GM12878 (cell line): Measurements from ENCODE around the gene RAC3. TPM values are rescaled to one million over a fixed set of nuclear protein-coding genes. Genes with fewer than 3 reads are reported as not detected.

Source experiments
- ATAC-seq: fragments of 200-7000 bp; cut with Tn5 transposase; 3 replicates; pipeline ENCODE4 v1.9.1; 2020; ENCODE audit warnings: mild to moderate bottlenecking, moderate library complexity
- BruUV-seq: library from RNA; stranded (reverse); fragments of 400-500 nt; replicated peaks from 2 replicates; lab custom pipeline; 2021; lab: Mats Ljungman, UMichigan
- CTCF ChIA-PET: fragments of 300-600 bp; sonication (Branson Sonifier 250); formaldehyde crosslinking; extraction: SDS; loops from one replicate; lab custom pipeline; 2021; ENCODE audit warnings: inconsistent platforms; lab: Yijun Ruan, JAX
- POLR2A ChIA-PET: fragments of 350-600 bp; formaldehyde crosslinking; extraction: SDS; loops from one replicate; lab custom pipeline; 2021; ENCODE audit warnings: inconsistent platforms; lab: Charles Lee
- RAD21 ChIA-PET: fragments of 300-600 bp; sonication (Branson Sonifier 250); formaldehyde crosslinking; loops from one replicate; lab custom pipeline; 2023; ENCODE audit warnings: antibody characterized with exemption; ENCODE audit not compliant: unreplicated experiment; lab: Charles Lee
- SMC1A ChIA-PET: fragments of 300-600 bp; sonication (Branson Sonifier 250); formaldehyde crosslinking; loops from one replicate; lab custom pipeline; 2023; ENCODE audit not compliant: unreplicated experiment, uncharacterized antibody; lab: Charles Lee
- DNase-seq: peaks from one replicate; pipeline ENCODE4 v3.0.0-alpha.2; 2011; ENCODE audit warnings: low read depth, low spot score
- FAIRE-seq: peaks from 3 replicates; lab custom pipeline; 2011; peaks lifted over from hg19 to GRCh38; lab: Jason Lieb, UNC
- H2AFZ ChIP-seq: 2 replicates; pipeline ENCODE4 v1.6.0; 2011; ENCODE audit warnings: low read depth, low read length, control low read depth; ENCODE audit not compliant: control insufficient read depth
- H3K27ac ChIP-seq: 2 replicates; pipeline ENCODE4 v1.5.1; 2011; ENCODE audit warnings: control low read depth; ENCODE audit not compliant: control insufficient read depth, insufficient read depth
- H3K27me3 ChIP-seq, 2 experiments: replicated peaks in 1 of 2; 2 replicates each; pipeline versions ENCODE4 v1.6.0 to v1.6.1; 2011; ENCODE audit warnings: low read length in 1 of 2; ENCODE audit not compliant: control insufficient read depth in 2 of 2, insufficient read depth in 2 of 2
- H3K36me3 ChIP-seq, 2 experiments: 2 replicates each; pipeline ENCODE4 v1.5.1; 2011; ENCODE audit warnings: low read length in 1 of 2; ENCODE audit not compliant: control insufficient read depth in 2 of 2, insufficient read depth in 2 of 2
- H3K4me1 ChIP-seq: 2 replicates; pipeline ENCODE4 v1.6.1; 2011; ENCODE audit warnings: mild to moderate bottlenecking, low read length, moderate library complexity, mixed read lengths; ENCODE audit not compliant: control insufficient read depth, insufficient read depth
- H3K4me2 ChIP-seq: 2 replicates; pipeline ENCODE4 v1.6.0; 2011; ENCODE audit warnings: control low read depth; ENCODE audit not compliant: control insufficient read depth, insufficient read depth
- H3K4me3 ChIP-seq: fragments of 200-600 bp; sonication (generic); 2 replicates; pipeline ENCODE4 v1.5.1; 2016
- H3K79me2 ChIP-seq: 2 replicates; pipeline ENCODE4 v1.6.0; 2011; ENCODE audit warnings: low read length; ENCODE audit not compliant: control insufficient read depth, insufficient read depth
- H3K9ac ChIP-seq: 2 replicates; pipeline ENCODE4 v1.8.0; 2011; ENCODE audit warnings: low read length, control low read depth, mixed read lengths; ENCODE audit not compliant: control insufficient read depth, insufficient read depth
- H3K9me3 ChIP-seq: replicated peaks from 3 replicates; pipeline ENCODE4 v1.5.1; 2011; ENCODE audit warnings: mild to moderate bottlenecking, low read length; ENCODE audit not compliant: control insufficient read depth, insufficient read depth
- H4K20me1 ChIP-seq: 2 replicates; pipeline ENCODE4 v1.6.0; 2011; ENCODE audit not compliant: control insufficient read depth, insufficient read depth
- BACH1 ChIP-seq: fragments of 450-650 bp; IDR thresholded peaks from 2 replicates; pipeline ENCODE4 v1.6.1; 2017; ENCODE audit warnings: mild to moderate bottlenecking, borderline replicate concordance
- E2F4 ChIP-seq: IDR thresholded peaks from 2 replicates; pipeline ENCODE4 v1.6.1; 2012; ENCODE audit warnings: low read depth, low read length, improper control_type of control experiment
- ETV6 ChIP-seq, 2 experiments: fragments of 450-650 bp in 1 of 2; IDR thresholded peaks in 1 of 2; conservative IDR thresholded peaks in 1 of 2; 2 replicates each; pipeline ENCODE4 v1.6.1; 2014; ENCODE audit warnings: antibody characterized with exemption in 1 of 2, borderline replicate concordance in 1 of 2, low read depth in 1 of 2, mild to moderate bottlenecking in 1 of 2, moderate library complexity in 1 of 2
- FOXK2 ChIP-seq: fragments of 450-650 bp; IDR thresholded peaks from 2 replicates; pipeline ENCODE4 v1.6.1; 2017; ENCODE audit warnings: mild to moderate bottlenecking, moderate library complexity
- HSF1 ChIP-seq: fragments of 150-350 bp; IDR thresholded peaks from 2 replicates; pipeline ENCODE4 v1.6.1; 2014; ENCODE audit warnings: mild to moderate bottlenecking, low read depth, low read length
- MLLT1 ChIP-seq: fragments of 450-650 bp; IDR thresholded peaks from 2 replicates; pipeline ENCODE4 v1.6.1; 2016; ENCODE audit warnings: mild to moderate bottlenecking
- MTA2 ChIP-seq: fragments of 450-650 bp; IDR thresholded peaks from 2 replicates; pipeline ENCODE4 v1.6.1; 2016; ENCODE audit warnings: low read depth, mild to moderate bottlenecking, moderate library complexity
- POLR2A ChIP-seq: IDR thresholded peaks from 2 replicates; pipeline ENCODE4 v1.6.1; 2011; ENCODE audit warnings: low read depth, mild to moderate bottlenecking, low read length
- RUNX3 ChIP-seq: IDR thresholded peaks from 2 replicates; pipeline ENCODE4 v1.6.1; 2012; ENCODE audit warnings: low read length, inconsistent platforms
- STAT1 ChIP-seq: fragments of 450-650 bp; conservative IDR thresholded peaks from 2 replicates; pipeline ENCODE4 v1.6.1; 2014; ENCODE audit warnings: antibody characterized with exemption, mild to moderate bottlenecking
- SUZ12 ChIP-seq: fragments of 200-600 bp; sonication (generic); IDR thresholded peaks from one replicate; pipeline ENCODE4 v1.6.1; 2018; ENCODE audit warnings: antibody characterized with exemption, mild to moderate bottlenecking; ENCODE audit not compliant: unreplicated experiment
- WGBS: methylation state at CpG from one replicate; pipeline ENCODE4 v1.1.6; 2016; ENCODE audit warnings: low lambda C conversion rate; ENCODE audit not compliant: insufficient replicate concordance, insufficient coverage; ENCODE audit errors: missing lambda C conversion rate; 5-methylcytosine and 5-hydroxymethylcytosine counted together
- in situ Hi-C: fragments of 300-500 bp; cut with MboI; formaldehyde crosslinking; loops from 9 replicates; pipeline ENCODE4 v1.14.3; 2018; ENCODE audit warnings: mixed read lengths
- intact Hi-C: fragments of 100-400 bp; cut with micrococcal nuclease; formaldehyde crosslinking; loops from one replicate; pipeline ENCODE4 v1.14.2; 2022; ENCODE audit not compliant: unreplicated experiment
- polyA plus RNA-seq, 11 experiments: library from polyadenylated mRNA; depleted of rRNA in 4 of 11; unstranded in 6 of 11; stranded (reverse) in 5 of 11; fragments of >200 nt; fragmentation: Nextera tagmentation in 4 of 11; fragmentation: Illumina TruSeq in 1 of 11; extraction: Ambion mirVana in 4 of 11; extraction: Trizol in 1 of 11; gene quantifications; 1 replicate in 1 of 11; 2 replicates in 10 of 11; pipeline versions ENCODE4 v1.2.1 to v1.2.3, GENCODE V29; 2011 to 2016; ENCODE audit warnings: inconsistent platforms in 2 of 11, missing spikeins in 2 of 11, low read depth in 1 of 11
- total RNA-seq, 4 experiments: library from RNA; depleted of rRNA in 3 of 4; stranded (reverse); fragments of >200 nt in 3 of 4; fragmentation: Illumina TruSeq in 1 of 4; extraction: Trizol in 1 of 4; gene quantifications; 2 replicates each; pipeline versions ENCODE4 v1.2.1 to v1.2.3, GENCODE V29; 2013 to 2021

The RAC3 gene
- total and polyA plus RNA-seq, 10 of the 15 experiments (the other 5 are each of a cell fraction or from before 2014, with no cell fraction given): 0.11 to 32.9 (median 6.7) TPM

- H3K4me2 ChIP-seq: no peak overlapping the region
- intact Hi-C loops: no loop called here
- no peaks in the 10 kb centered on the region; a peak in 1 of 4 replicates for H3K36me3 ChIP-seq
- no peaks in the 10 kb centered on the region for H3K27me3 ChIP-seq
- no peak overlapping the region for H2AFZ ChIP-seq
- no peak overlapping the region for H3K9ac ChIP-seq
- DNase-seq (no peak), FAIRE-seq (no peak), ATAC-seq (no peak)
- H3K27ac ChIP-seq: no peak overlapping the region
- TF ChIP-seq HSF1 (no peak), BACH1 (no peak), SUZ12 (no peak), RUNX3 (no peak), FOXK2 (no peak), MTA2 (no peak), STAT1 (no peak), ETV6 (conservative IDR thresholded peaks at IDR 0.05 in 1 of 2, IDR thresholded peaks at IDR 0.05 in 1 of 2; ENCODE audit: borderline replicate concordance in 1 of 2, low read depth in 1 of 2) (no peak), MLLT1 (no peak), E2F4 (no peak), POLR2A (no peak)
- BruUV-seq: no TSS peak
- no peaks in the 10 kb centered on the region for H3K9me3 ChIP-seq
- no peaks in the 10 kb centered on the region for H3K79me2 ChIP-seq
- SMC1A ChIA-PET: no interaction called here
- POLR2A ChIA-PET: interaction anchor here (0.7 kb wide), 1 partner anchor 1076 kb away, joined by 3 read pairs; no protein-coding TSS in a partner anchor
- RAD21 ChIA-PET: no interaction called here
- H4K20me1 ChIP-seq: no peaks in the 10 kb centered on the region
- CTCF ChIA-PET: interaction anchor here (0.6 kb wide), 1 partner anchor 639 kb away, joined by 3 read pairs; no protein-coding TSS in a partner anchor
- H3K4me1 ChIP-seq: no peaks in the 10 kb centered on the region
- H3K4me3 ChIP-seq: no peak overlapping the region
- WGBS: 49% methylated on average over 9 of the region's 9 CpGs
- in situ Hi-C loops: no loop called here
These were observed 42.0 kb downstream of the RAC3 start for GRCh38 chr17:82073446-82073845.
